ENCODE results near the gene FCRL1.
A peak's percentile ranks its signal among the peaks of the same experiment; 100 is the strongest.

FCRL1 gene

DNA sequence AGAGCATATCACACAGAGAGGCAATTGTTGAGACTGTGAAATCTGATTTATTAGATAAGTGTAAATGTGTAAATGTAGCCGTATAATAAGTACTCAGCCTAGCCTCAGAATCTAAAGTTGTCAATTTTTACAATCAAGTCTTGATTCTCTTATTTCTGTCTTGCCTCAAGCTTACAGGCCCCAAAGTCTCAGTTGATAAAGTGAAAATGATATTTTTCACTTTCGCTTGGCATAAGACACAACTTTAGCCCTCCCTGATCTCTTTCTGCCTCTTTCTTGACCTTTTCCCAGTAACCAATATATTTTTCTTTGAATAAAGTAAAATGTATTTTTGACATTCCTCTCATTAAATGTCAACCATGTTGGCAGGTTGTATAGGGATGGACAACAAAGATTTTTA lies 11.0 kb upstream of the FCRL1 start:
- no peak for DNase-seq (ENCODE audit: insufficient read length, low spot score)
- TF ChIP-seq POLR2A (IDR thresholded peaks at IDR 0.05; ENCODE audit: low read depth, low read length), result no peak
- no peak for FAIRE-seq

DNA sequence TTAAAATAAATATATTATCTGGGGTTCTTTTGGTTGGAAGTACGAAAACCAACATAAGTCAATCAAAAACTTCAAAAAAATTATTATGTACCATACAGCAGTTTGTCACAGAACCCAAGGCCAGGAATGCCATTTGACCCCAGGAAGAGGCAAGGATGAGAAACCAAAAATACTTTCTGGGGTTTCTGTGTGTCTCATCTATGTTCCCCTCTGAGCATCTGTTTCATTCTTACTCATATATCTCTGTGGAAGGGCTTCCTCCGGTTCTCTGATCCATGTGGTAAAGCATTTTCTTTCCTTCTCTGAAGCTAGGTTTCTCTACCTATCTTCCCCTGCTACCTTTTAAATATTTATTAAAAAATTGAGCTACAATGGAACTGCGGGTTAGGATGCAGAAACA lies 9.8 kb upstream of the FCRL1 start:
- no peak for FAIRE-seq
- DNase-seq (ENCODE audit: insufficient read length, low spot score), result no peak
- no peak for TF ChIP-seq POLR2A (IDR thresholded peaks at IDR 0.05; ENCODE audit: low read depth, low read length)

DNA sequence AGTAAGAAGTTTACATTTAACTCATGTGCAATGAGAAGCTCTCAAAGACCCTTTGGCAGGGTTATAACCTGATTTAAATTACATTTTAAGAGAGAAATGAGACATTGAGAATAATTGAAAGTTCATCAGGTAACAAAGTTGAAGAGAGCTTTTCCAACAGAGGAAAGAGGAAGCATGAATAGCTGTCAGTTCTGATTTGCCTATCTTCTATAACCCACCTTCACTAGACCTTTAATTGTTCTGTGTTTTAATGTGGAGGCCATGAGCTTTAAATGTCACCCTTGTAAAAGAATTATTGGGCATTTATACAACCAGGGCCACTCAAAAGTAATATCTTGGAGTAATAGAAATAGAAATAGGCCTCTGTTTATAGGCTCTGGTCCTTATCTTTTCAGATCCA lies 9.3 kb upstream of the FCRL1 start:
- FAIRE-seq, result no peak

DNA sequence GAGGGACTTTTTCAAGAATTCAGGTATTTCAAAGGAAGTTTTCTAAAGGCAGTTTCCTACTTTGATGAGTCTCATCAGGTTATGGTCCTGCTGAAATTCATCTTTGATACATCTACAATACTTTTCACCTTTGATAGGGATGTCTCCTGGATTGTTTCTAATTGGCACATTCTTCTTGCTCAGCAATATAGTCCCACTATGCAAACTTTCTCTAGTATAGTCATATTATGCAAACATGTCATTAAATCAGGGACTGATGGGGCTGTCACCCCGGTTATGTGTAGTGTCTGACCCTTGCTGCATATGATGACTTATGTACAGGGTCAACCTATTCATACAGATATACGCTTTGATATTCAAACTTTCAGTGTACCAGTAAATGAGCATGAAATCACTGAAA lies 379 bp upstream of the FCRL1 start:
- TF ChIP-seq POLR2A (IDR thresholded peaks at IDR 0.05; ENCODE audit: low read depth, low read length), result no peak
- DNase-seq (ENCODE audit: insufficient read length, low spot score) (no peak), FAIRE-seq (no peak)

More for the DNA sequence above, 9.3 kb upstream of the FCRL1 start:
- TF ChIP-seq POLR2A (IDR thresholded peaks at IDR 0.05; ENCODE audit: low read depth, low read length), result no peak
- no peak for DNase-seq (ENCODE audit: insufficient read length, low spot score)

DNA sequence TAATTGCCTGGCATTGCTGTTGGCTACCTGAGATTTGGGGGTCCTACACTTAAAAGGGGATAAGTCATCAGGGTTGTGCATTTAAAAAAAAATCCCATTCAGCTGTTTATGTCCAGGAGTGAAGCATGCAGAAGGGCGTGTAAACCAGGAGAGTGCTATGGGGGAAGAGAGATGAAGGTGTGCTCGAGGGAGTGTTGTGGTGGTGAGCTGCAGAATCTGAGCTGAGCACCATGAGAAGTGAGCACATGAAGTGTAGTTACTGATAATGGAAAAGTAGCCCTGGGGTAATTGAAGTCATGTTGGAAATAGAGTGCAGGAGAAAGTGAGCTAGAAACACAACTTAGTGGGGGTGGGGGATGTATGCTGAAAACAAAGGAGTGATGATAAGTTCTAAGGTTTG lies 705 bp downstream of the FCRL1 start:
- no peak for TF ChIP-seq POLR2A (IDR thresholded peaks at IDR 0.05; ENCODE audit: low read depth, low read length)
- FAIRE-seq (no peak), DNase-seq (ENCODE audit: insufficient read length, low spot score) (no peak)

DNA sequence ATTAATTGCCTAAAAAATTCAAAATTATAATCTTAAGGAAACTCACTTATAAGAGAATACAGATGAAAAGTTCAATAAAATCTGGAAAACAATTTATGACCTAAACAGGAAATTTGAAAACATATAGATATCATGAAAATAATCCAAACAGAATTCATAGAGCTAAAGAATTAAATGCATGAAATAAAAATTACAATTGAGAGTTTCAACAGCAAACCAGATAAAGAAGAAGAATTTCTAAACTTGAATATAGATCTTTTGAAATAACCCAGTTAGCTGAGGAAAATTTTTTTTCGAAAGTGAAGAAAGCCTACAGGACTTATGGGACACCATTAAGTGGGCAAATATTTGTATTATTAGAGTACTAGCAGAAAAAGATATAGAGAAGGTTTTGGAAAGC lies 6.7 kb downstream of the FCRL1 start:
- FAIRE-seq (no peak), DNase-seq (ENCODE audit: insufficient read length, low spot score) (no peak)
- no peak for TF ChIP-seq POLR2A (IDR thresholded peaks at IDR 0.05; ENCODE audit: low read depth, low read length)

DNA sequence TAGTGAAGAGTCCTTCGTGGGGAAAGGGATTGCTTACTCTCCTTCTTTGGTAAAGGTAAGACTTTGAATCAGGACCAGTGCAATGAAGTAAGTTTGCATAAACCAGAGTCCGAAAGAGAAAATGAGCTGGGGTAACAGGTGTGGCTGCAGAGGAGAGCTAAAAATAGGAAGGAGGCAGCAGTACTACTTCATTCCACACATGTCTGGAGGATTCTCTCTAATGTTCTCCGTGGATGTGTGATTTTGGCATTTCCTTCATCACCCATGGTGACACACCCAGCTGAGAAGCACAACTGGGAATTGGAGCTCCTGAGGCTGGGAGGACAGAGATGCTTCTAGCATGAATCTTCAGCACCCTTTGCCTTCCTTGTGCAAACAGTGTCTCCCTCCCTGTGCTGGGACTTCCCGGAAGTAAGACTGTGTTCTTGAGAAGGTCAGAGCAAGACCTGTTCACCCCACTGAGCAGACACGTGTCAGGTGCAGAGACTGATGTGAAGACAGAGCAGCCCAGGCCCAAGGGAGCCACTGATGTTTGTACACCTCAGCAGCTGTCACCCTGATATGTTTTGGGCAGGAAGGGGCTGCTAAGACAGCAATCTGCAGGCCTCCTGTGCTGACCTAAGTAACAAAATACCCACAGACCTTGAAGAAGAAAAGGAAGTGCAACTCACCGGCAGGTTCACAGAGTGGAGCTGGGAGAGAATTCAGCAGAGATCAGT lies 13.3 kb downstream of the FCRL1 start:
- no peak for TF ChIP-seq POLR2A (IDR thresholded peaks at IDR 0.05; ENCODE audit: low read depth, low read length)
- DNase-seq (ENCODE audit: insufficient read length, low spot score) (no peak), FAIRE-seq (no peak)

DNA sequence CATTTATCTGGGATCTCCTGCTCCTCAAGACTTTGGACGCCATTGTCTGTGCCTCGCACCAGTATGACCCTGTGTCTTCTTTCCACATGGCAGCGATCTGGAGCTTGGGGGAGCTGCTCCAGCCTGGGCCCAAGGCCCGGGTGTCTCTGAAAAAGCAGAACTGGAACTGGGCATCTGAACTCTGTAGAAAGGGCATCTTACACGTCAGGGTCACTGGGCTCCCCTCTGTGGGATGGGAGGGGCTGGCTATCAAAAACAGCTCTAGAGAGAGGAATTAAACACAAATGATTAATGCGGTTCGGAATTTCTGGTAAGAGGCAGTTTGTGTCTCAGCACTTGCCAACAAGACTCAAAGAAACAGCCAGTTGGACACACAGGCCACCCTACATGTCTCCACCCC lies 16.1 kb downstream of the FCRL1 start:
- no peak for TF ChIP-seq POLR2A (IDR thresholded peaks at IDR 0.05; ENCODE audit: low read depth, low read length)
- FAIRE-seq (no peak), DNase-seq (ENCODE audit: insufficient read length, low spot score) (no peak)

DNA sequence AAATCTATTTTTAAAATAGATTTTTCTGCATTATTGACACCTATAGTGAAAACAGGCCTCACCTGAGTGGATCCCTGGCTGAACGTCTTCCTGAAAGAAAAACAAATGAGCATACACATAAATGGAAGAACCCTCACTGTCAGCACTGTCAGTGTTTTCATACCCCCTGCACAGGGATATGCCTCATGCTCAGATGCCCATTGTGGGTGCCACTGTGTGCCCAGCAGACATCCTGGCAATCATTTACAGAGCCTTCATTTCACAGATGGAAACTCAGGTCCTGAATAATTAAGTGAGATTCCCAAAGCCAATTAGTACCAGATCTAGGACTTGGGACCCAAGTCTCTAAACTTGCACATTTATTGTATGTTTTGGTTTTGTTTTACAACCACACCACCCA lies 19.9 kb downstream of the FCRL1 start:
- TF ChIP-seq POLR2A (IDR thresholded peaks at IDR 0.05; ENCODE audit: low read depth, low read length), result no peak
- DNase-seq (ENCODE audit: insufficient read length, low spot score) (no peak), FAIRE-seq (no peak)

DNA sequence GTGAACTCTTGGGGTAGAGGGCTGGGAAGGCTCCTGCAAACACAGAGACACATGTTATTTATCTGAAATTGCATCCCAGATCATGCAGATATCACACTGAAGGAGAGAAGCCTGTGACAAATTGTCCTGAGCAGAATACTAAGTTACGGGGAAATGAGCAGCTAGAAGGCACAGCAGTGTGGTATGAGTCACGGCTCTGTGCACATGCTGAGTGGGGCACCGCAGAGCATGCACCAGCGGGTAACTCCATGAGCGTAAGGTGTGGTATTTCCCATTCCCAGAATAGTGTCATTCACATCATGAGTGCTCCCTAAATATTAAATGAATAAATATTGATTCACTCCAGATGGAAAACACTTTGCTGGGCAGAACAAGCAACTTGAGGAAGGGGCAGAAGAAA lies 21.7 kb downstream of the FCRL1 start:
- TF ChIP-seq POLR2A (IDR thresholded peaks at IDR 0.05; ENCODE audit: low read depth, low read length), result no peak
- no peak for FAIRE-seq
- DNase-seq (ENCODE audit: insufficient read length, low spot score), result peak; percentile 3

DNA sequence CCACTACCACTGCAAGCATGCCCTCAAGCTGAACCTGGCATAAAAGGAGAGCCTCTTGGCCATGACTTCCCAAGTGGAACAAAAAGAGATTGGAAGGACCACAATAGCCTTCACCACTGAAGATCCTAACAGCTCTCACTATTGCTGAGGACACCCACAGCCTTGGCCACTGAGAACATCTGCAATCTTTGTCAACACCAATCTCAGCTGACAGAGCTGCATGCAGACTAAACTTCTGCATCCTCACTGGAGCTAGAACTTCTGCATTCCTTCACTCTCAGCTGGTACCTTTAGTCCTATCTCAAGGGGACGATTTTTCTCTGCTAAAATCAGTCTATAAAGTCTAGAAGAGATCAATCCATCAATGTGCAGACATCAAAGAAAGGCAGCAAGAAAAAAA lies 34.7 kb downstream of the FCRL1 start:
- FAIRE-seq (no peak), DNase-seq (ENCODE audit: insufficient read length, low spot score) (no peak)
- TF ChIP-seq POLR2A (IDR thresholded peaks at IDR 0.05; ENCODE audit: low read depth, low read length), result no peak

DNA sequence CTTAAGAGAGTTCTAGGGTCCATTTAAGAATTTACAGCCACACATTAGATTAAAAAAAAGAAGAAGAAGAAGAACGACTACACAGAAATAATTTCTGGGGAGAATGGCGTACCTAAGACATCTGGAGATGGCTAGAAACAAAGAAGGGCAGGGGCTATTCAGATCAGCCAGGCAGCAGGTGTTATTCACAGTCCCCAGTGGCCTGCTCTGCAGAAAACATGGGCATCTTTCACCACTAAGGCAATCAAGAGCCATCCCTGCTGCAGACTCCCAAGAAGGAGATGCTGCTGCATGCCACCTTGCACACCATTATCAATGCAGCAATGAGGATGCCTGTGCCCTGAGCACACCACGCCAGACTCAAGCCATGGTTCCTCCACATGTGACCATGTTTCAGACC lies 35.1 kb downstream of the FCRL1 start:
- no peak for TF ChIP-seq POLR2A (IDR thresholded peaks at IDR 0.05; ENCODE audit: low read depth, low read length)
- DNase-seq (ENCODE audit: insufficient read length, low spot score), result no peak
- FAIRE-seq, result no peak

DNA sequence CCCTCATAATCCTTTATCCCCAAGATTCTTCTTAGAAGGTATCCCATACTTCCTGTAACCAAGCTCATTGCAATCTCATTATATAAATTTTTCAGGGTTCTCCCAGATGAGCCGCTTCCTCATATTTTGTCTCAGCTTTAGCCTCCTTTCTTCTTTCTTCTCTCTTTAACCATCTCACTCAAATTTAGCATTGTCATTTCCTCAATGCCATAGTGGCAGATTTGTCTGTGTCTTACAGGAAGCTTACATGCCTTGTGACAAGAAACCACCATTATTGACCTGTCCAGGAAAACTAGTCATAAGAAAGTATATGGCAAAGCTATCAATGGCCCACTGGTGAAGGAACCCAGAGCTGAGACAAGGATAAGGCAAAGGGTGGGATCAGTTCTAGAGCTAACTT lies 37.0 kb downstream of the FCRL1 start:
- TF ChIP-seq POLR2A (IDR thresholded peaks at IDR 0.05; ENCODE audit: low read depth, low read length), result no peak
- no peak for FAIRE-seq
- DNase-seq (ENCODE audit: insufficient read length, low spot score), result no peak

DNA sequence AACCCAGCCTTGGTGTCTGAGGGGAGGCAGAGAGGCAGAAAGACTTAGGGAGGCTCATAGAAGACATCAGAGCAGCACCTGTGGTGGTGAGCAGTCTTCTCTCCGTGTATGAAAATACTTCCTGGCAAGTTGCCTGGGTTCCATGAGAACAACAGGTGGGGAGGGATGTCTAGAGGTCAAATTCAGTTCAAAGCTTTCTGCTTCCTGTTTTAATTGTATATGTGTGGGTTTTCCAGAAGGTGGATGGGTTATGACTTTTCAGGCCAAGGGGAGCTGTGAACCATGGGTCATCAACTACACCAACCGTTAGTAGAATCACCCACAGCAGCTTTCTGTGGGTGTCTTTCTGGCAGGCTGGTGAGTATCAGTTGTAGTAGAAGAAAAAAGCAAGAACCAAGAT lies 38.9 kb downstream of the FCRL1 start:
- DNase-seq (ENCODE audit: insufficient read length, low spot score) (no peak), FAIRE-seq (no peak)
- TF ChIP-seq POLR2A (IDR thresholded peaks at IDR 0.05; ENCODE audit: low read depth, low read length), result no peak

DNA sequence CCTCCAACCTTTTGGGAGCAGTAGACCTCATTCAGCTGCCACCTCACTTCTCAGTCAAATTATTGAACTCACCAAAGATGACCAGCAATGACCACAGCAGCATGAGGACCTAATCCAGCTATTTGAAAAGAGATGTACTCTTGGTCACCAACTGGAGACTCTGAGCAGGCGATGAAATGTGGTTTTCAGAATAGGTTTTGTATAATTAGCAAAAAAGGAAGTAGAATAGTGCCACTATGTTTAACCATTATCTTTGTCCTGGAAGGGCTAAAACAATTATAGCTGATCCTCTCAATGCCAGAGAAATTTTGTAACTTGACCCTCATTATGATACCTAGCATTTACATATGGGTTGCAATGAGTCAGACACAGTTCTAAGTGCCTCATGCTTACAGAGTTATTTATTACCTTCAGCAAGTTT lies 42.9 kb downstream of the FCRL1 start, which contains the start of gene FCRL2:
Gene FCRL2, minus strand, starts transcription at position 162 of the 421 bp plus-strand sequence. Its CDS starts 59 bp downstream, at position 103.
- FAIRE-seq, result no peak
- no peak for DNase-seq (ENCODE audit: insufficient read length, low spot score)
- TF ChIP-seq POLR2A (IDR thresholded peaks at IDR 0.05; ENCODE audit: low read depth, low read length), result no peak
